Mesodermal cell (in vitro differentiated cells): ENCODE results near the gene KRT32.

Experiments
- H3K27ac ChIP-seq: 2 replicates; pipeline ENCODE4 v1.7.0; 2013; ENCODE audit warnings: mild to moderate bottlenecking, low read depth, low read length, moderate library complexity; ENCODE audit not compliant: severe bottlenecking
- H3K36me3 ChIP-seq: 2 replicates; pipeline ENCODE4 v1.7.1; 2013; ENCODE audit warnings: mild to moderate bottlenecking, low read length, moderate library complexity; ENCODE audit not compliant: control insufficient read depth, insufficient read depth
- H3K4me1 ChIP-seq: one replicate; pipeline ENCODE4 v1.7.1; 2013; ENCODE audit warnings: mild to moderate bottlenecking, low read length; ENCODE audit not compliant: insufficient read depth, control insufficient read depth, poor library complexity, severe bottlenecking
- H3K4me3 ChIP-seq: 2 replicates; pipeline ENCODE4 v1.7.0; 2013; ENCODE audit warnings: low read length, control low read depth, mild to moderate bottlenecking; ENCODE audit not compliant: insufficient read depth, poor library complexity, severe bottlenecking; ENCODE audit errors: extremely low read depth
- H3K9me3 ChIP-seq: 2 replicates; pipeline ENCODE4 v1.7.1; 2013; ENCODE audit warnings: mild to moderate bottlenecking, low read length, moderate library complexity; ENCODE audit not compliant: control insufficient read depth
- WGBS, 2 experiments: methylation state at CpG; one replicate each; pipeline ENCODE4 v1.1.5; 2013; ENCODE audit warnings: missing lambda C conversion rate in 2 of 2; ENCODE audit not compliant: insufficient coverage in 2 of 2; 5-methylcytosine and 5-hydroxymethylcytosine counted together

KRT32 gene

DNA sequence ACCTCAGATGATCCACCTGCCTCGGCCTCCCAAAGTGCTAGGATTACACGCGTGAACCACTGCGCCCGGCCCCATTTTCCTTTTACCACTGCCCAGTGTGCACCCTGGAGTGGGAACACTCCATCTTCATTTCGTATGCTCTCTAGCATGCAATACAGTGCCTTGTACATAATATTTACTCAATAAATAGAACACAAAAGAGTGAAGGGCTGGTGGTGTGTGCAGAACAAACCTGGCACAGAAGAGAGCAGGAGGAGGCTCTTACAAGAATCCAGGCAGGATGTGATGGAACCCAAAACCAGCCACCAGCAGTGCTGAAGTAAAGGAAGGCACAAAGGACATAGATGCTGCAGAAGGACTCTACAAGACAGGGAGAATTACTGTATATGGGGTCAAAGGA lies 50.1 kb downstream of the KRT32 start:
- H3K27ac ChIP-seq, result no peak overlapping the region
- H3K4me1 ChIP-seq, result peaks cover 49% of the 10 kb centered on the region
- no peaks in the 10 kb centered on the region for H3K36me3 ChIP-seq
- 86 to 97% methylated on average over 1 to 5 of the region's 6 CpGs for WGBS, 2 experiments
- H3K9me3 ChIP-seq, result no peaks in the 10 kb centered on the region
- no peak overlapping the region for H3K4me3 ChIP-seq

DNA sequence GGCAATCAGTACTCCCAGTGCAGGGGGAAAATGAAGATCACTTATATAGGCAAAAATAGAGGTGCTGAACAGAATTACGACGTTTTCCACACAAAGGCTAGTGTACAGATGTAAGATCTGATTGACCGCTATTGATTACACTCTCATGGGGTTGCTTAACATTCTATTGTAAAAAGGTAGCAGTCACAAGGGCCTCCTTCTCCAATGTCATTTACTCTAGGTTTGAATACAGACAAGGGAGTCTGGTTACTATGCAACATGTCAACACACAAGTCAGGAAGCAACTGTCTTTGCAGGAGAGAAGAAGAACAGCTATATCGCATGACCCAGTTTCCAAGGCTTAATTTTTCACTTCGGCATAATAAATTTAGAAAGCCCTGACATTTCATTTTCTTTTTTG lies 50.7 kb downstream of the KRT32 start:
- no peaks in the 10 kb centered on the region for H3K36me3 ChIP-seq
- peaks cover 48% of the 10 kb centered on the region for H3K4me1 ChIP-seq
- peak overlapping the region; percentile 68 for H3K27ac ChIP-seq
- no peak overlapping the region for H3K4me3 ChIP-seq
- WGBS, 2 experiments, result 100% methylated on average over 2 to 5 of the region's 5 CpGs
- H3K9me3 ChIP-seq, result no peaks in the 10 kb centered on the region

DNA sequence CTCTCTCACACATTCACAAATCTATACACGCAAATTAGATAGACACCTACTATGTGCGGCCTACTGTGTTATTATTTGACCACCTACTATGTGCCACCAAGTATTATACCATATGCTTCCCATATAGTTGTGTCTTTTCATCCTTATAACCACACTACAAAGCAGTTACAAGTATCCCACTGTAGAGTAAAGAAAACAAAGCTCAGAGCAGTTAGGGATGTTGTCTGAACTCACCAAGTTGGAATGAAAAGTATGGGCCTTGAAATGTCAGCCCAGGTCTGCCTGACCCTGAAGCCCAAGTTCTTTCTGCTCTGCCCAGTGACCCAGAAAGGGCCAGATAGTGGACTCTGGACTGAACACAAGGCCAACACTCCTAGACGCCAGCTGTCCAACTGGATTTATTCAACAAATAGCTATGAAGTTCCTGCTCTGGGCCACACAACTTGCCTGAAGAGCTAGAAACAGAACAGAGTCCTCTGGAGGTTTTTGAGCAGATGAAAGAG lies 51.3 kb downstream of the KRT32 start:
- Histone ChIP-seq H3K36me3 (no peaks in the 10 kb centered on the region), H3K9me3 (no peaks in the 10 kb centered on the region), H3K4me1 (peaks cover 42% of the 10 kb centered on the region), H3K4me3 (no peak overlapping the region), H3K27ac (peak overlapping the region; percentile 68)
- 100% methylated on average over 2 of the region's 3 CpGs for WGBS, 2 experiments

DNA sequence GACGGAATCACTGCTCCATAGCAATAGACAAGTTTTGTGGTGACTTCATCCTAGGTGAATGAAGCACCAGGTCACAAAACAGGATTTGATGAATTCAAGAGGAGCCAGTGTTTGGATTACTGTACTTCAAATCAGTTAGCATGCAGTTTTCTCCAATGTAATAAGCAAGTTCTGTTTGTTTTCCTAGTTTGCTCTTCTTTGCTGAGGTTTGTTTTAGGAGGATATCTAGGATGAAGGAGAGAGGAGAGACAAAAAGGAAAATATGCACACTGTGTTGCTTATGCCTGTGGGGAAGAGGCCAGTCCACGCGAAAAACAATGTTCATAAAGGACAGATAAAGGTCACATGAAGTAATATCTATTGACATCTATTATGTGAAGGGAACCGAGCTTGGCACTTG lies 51.8 kb downstream of the KRT32 start:
- Histone ChIP-seq H3K9me3 (no peaks in the 10 kb centered on the region), H3K36me3 (no peaks in the 10 kb centered on the region), H3K27ac (peak overlapping the region; percentile 68), H3K4me1 (peaks cover 38% of the 10 kb centered on the region), H3K4me3 (no peak overlapping the region)
- 90 to 93% methylated on average over 1 to 2 of the region's 4 CpGs for WGBS, 2 experiments

DNA sequence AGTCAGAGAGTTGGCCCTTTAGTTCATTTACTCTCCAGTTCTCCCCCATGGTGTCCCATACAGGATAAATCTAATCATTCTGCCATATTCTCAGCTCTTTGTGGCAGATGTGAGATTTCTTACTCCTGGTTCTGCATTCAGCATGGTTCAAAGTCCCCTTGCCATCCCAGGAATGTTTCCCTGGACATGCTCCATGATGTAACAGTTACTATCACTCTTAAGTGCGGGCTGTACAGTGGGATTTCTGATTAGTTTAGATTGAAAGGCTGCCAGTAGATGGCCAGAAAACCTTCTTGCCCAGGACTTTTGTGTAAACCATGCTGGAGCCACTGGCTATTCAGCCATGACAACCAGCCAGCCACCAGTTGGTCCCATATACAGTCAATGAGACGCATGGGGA lies 53.2 kb downstream of the KRT32 start:
- whole genome bisulfite sequencing, 2 experiments, result 100% methylated on average over 1 of the region's 2 CpGs; no CpG with 5 or more reads in 1 of the 2 experiments
- Histone ChIP-seq H3K4me1 (peaks cover 33% of the 10 kb centered on the region), H3K9me3 (no peaks in the 10 kb centered on the region), H3K4me3 (no peak overlapping the region), H3K27ac (no peak overlapping the region), H3K36me3 (no peaks in the 10 kb centered on the region)

DNA sequence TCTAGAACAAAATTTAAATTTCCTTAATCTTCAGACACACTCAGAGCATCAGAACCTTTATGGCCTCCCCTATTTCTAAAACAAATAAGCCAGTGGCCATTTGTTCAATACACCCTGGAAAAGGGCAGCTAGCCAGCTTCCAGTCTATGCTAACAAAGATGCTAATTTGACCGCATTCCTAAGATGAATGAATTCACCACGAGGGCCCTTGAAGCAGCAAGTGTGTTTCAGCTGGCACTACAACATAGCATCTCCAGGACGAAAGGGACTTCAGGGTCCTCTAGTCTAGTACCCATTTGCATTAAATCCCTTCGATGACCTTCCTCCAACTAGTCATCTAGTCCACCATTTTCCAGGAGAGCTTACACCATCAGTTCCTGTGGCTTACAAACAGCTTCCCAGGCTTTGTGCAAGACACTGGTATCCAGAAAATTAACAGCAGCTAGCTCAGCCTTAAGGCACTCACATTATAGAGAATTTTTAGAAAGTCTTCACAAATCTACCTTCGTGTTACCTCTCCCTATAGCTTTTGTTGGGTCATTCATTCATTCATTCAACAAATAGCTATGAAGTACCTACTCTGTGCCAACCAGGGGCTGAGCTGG lies 53.7 kb downstream of the KRT32 start:
- 55 to 60% methylated on average over 3 to 5 of the region's 5 CpGs for WGBS, 2 experiments
- Histone ChIP-seq H3K27ac (no peak overlapping the region), H3K4me3 (no peak overlapping the region), H3K36me3 (no peaks in the 10 kb centered on the region), H3K4me1 (peaks cover 33% of the 10 kb centered on the region), H3K9me3 (no peaks in the 10 kb centered on the region)

DNA sequence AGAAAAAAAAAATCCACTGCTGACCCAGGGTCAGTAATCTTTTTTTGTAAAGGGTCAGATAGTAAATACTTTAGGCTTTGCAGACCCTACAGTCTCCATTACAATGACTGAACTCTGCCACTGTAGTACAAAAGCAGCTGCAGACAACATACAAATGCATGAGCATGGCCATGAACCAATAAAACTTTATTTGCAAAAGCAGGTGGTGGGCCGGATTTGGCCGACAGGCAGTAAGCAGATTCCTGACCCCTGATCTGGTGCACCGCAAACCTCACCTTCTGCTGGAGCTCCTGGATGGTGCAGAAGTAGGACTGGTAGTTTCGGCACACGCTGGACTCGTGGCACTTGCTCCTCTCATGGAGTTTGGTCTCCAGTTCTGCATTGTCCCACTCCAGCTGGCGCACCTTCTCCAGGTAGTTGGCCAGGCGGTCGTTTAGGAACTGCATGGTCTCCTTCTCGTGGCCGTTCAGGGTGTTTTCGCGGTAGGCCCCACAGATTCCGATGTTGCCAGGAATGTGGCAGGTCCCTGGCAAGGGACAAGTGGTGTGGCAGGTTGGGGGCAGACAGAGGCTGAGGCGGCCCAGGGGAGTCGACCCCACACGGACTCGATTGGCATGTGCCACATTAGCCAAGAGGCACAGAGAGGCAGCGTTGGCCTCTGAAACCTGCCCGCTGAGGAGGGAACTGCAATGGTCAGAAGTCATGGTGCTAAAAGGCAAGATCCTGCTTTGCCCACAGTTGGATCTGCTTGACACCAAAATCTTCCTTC lies 55.9 kb downstream of the KRT32 start:
- H3K36me3 ChIP-seq, result no peaks in the 10 kb centered on the region
- no peak overlapping the region for H3K27ac ChIP-seq
- WGBS, 2 experiments, result 93 to 96% methylated on average over 16 to 19 of the region's 20 CpGs
- H3K4me1 ChIP-seq, result peaks cover 21% of the 10 kb centered on the region
- no peaks in the 10 kb centered on the region for H3K9me3 ChIP-seq
- H3K4me3 ChIP-seq, result no peak overlapping the region
